Brain pericyte (primary cell): Measurements from ENCODE around the gene SLC2A6.
A peak's percentile ranks its signal among the peaks of the same experiment; 100 is the strongest.

Experiments used
- DNase-seq: peaks from one replicate; pipeline ENCODE4 v3.0.0-alpha.2; 2012; ENCODE audit warnings: low read depth, low spot score

SLC2A6 gene

GRCh38 chr9:133515615-133516255 is 36.8 kb upstream of the SLC2A6 start:
- DNase-seq = no peak

- no peak for DNase-seq
These were observed 36.3 kb upstream of the SLC2A6 start for GRCh38 chr9:133515240-133515610.

GRCh38 chr9:133514460-133515239 is 35.8 kb upstream of the SLC2A6 start:
- no peak for DNase-seq

GRCh38 chr9:133513214-133514100 is 34.6 kb upstream of the SLC2A6 start:
- no peak for DNase-seq

GRCh38 chr9:133512253-133513213 is 33.6 kb upstream of the SLC2A6 start:
- no peak for DNase-seq

GRCh38 chr9:133511607-133512006 is 32.7 kb upstream of the SLC2A6 start:
- no peak for DNase-seq

GRCh38 chr9:133510926-133511505 is 32.1 kb upstream of the SLC2A6 start:
- no peak for DNase-seq

- DNase-seq = no peak
These were observed 30.5 kb upstream of the SLC2A6 start for GRCh38 chr9:133509179-133510083.

- no peak for DNase-seq
These were observed 29.1 kb upstream of the SLC2A6 start for GRCh38 chr9:133508046-133508445.

- no peak for DNase-seq
These were observed 28.5 kb upstream of the SLC2A6 start for GRCh38 chr9:133507246-133507965.

- DNase-seq = no peak
These were observed 27.7 kb upstream of the SLC2A6 start for GRCh38 chr9:133506653-133507038.

- peak; percentile 45 for DNase-seq
These were observed 27.2 kb upstream of the SLC2A6 start for GRCh38 chr9:133505901-133506652.

- no peak for DNase-seq
These were observed 26.4 kb upstream of the SLC2A6 start for GRCh38 chr9:133505186-133505830.

GRCh38 chr9:133502112-133502511 is 23.2 kb upstream of the SLC2A6 start:
- DNase-seq = no peak

GRCh38 chr9:133499892-133500270 is 21.0 kb upstream of the SLC2A6 start:
- no peak for DNase-seq

- no peak for DNase-seq
These were observed 20.4 kb upstream of the SLC2A6 start for GRCh38 chr9:133499132-133499891.
